ENCODE measurements around the gene KSR1.

GRCh38 chr17:27408891-27409290 lies 47.4 kb upstream of the KSR1 start:
- no peak for TF ChIP-seq CTCF (conservative IDR thresholded peaks at IDR 0.05)
- no peak for TF ChIP-seq ZFX (IDR thresholded peaks at IDR 0.05)
